Suprapubic skin (tissue), 4 donors: Measurements from ENCODE around the gene ZNF184. TPM values are rescaled to one million over a fixed set of nuclear protein-coding genes. Genes with fewer than 3 reads are reported as not detected.

Experiments
- DNase-seq, 2 donors: peaks; one replicate each; pipeline ENCODE4 v3.0.0-alpha.2; 2019; ENCODE audit warnings: low spot score in 2 of 2
- H3K27ac ChIP-seq: fragments of 200-600 bp; sonication (generic); one replicate; pipeline ENCODE4 v1.5.1; 2019
- H3K27me3 ChIP-seq: fragments of 200-600 bp; sonication (generic); one replicate; pipeline ENCODE4 v1.5.1; 2019
- H3K36me3 ChIP-seq: fragments of 200-600 bp; sonication (generic); one replicate; pipeline ENCODE4 v1.5.1; 2019
- H3K4me1 ChIP-seq: fragments of 200-600 bp; sonication (generic); one replicate; pipeline ENCODE4 v1.5.1; 2019
- H3K4me3 ChIP-seq: fragments of 200-600 bp; sonication (generic); one replicate; pipeline ENCODE4 v1.5.1; 2019; ENCODE audit warnings: mild to moderate bottlenecking
- H3K9me3 ChIP-seq: fragments of 200-600 bp; sonication (generic); one replicate; pipeline ENCODE4 v1.5.1; 2019
- CTCF ChIP-seq, 2 donors: fragments of 200-600 bp in 1 of 2; fragments of 450-650 bp in 1 of 2; sonication (generic) in 1 of 2; IDR thresholded peaks; one replicate each; pipeline ENCODE4 v1.5.1; 2016 to 2019; ENCODE audit warnings: antibody characterized with exemption in 2 of 2, mild to moderate bottlenecking in 1 of 2, moderate library complexity in 1 of 2
- EP300 ChIP-seq: sonication (generic); formaldehyde crosslinking; IDR thresholded peaks from one replicate; pipeline ENCODE4 v1.6.1; 2017; ENCODE audit warnings: antibody characterized with exemption
- POLR2A ChIP-seq, 2 donors: fragments of 450-650 bp; IDR thresholded peaks; one replicate each; pipeline ENCODE4 v1.6.1; 2017; ENCODE audit warnings: antibody characterized with exemption in 2 of 2, mild to moderate bottlenecking in 2 of 2, moderate library complexity in 2 of 2
- POLR2AphosphoS5 ChIP-seq, 3 donors: sonication (generic); formaldehyde crosslinking; IDR thresholded peaks; one replicate each; pipeline ENCODE4 v1.6.1; 2017; ENCODE audit warnings: antibody characterized with exemption in 3 of 3
- WGBS: methylation state at CpG from one replicate; pipeline ENCODE4 v1.1.5; 2018; 5-methylcytosine and 5-hydroxymethylcytosine counted together
- total RNA-seq, 4 donors: library from RNA; depleted of rRNA; stranded (reverse); fragments of >200 nt; gene quantifications; one replicate each; pipeline ENCODE4 v1.1.0, GENCODE V29; 2016

Gene ZNF184
- total RNA-seq, 4 donors from 2014 or later = 6.3 to 14.2 (median 10.5) TPM

GRCh38 chr6:27419363-27419762 lies 53.5 kb downstream of the ZNF184 start:
- DNase-seq = no peak
- H3K4me3 ChIP-seq = no peak overlapping the region
- H3K27me3 ChIP-seq = no peaks in the 10 kb centered on the region
- no peaks in the 10 kb centered on the region for H3K9me3 ChIP-seq
- H3K4me1 ChIP-seq = no peaks in the 10 kb centered on the region
- no peak overlapping the region for H3K27ac ChIP-seq
- TF ChIP-seq POLR2A (IDR thresholded peaks at IDR 0.05) (no peak), CTCF (IDR thresholded peaks at IDR 0.05) (no peak), POLR2AphosphoS5 (IDR thresholded peaks at IDR 0.05) (no peak), EP300 (no peak)
- no peaks in the 10 kb centered on the region for H3K36me3 ChIP-seq

GRCh38 chr6:27415898-27416297 lies 57.0 kb downstream of the ZNF184 start:
- Histone ChIP-seq H3K27ac (no peak overlapping the region), H3K36me3 (no peaks in the 10 kb centered on the region), H3K4me3 (no peak overlapping the region), H3K4me1 (no peaks in the 10 kb centered on the region), H3K9me3 (no peaks in the 10 kb centered on the region), H3K27me3 (no peaks in the 10 kb centered on the region)
- whole genome bisulfite sequencing = 91% methylated on average over 2 of the region's 2 CpGs
- no peak for DNase-seq
- TF ChIP-seq EP300 (no peak), POLR2A (IDR thresholded peaks at IDR 0.05) (no peak), CTCF (IDR thresholded peaks at IDR 0.05) (no peak), POLR2AphosphoS5 (IDR thresholded peaks at IDR 0.05) (no peak)

GRCh38 chr6:27414996-27415395 lies 57.9 kb downstream of the ZNF184 start:
- Histone ChIP-seq H3K36me3 (no peaks in the 10 kb centered on the region), H3K27me3 (no peaks in the 10 kb centered on the region), H3K4me3 (no peak overlapping the region), H3K4me1 (no peaks in the 10 kb centered on the region), H3K27ac (no peak overlapping the region), H3K9me3 (no peaks in the 10 kb centered on the region)
- TF ChIP-seq POLR2AphosphoS5 (IDR thresholded peaks at IDR 0.05) (no peak), EP300 (no peak), POLR2A (IDR thresholded peaks at IDR 0.05) (no peak), CTCF (IDR thresholded peaks at IDR 0.05) (no peak)
- 83% methylated on average over 1 of the region's 1 CpG for WGBS
- DNase-seq = no peak

- DNase-seq = no peak
- 93% methylated on average over 4 of the region's 4 CpGs for WGBS
- no peak overlapping the region for H3K27ac ChIP-seq
- no peaks in the 10 kb centered on the region for H3K27me3 ChIP-seq
- H3K4me1 ChIP-seq = no peaks in the 10 kb centered on the region
- no peaks in the 10 kb centered on the region for H3K36me3 ChIP-seq
- no peak overlapping the region for H3K4me3 ChIP-seq
- H3K9me3 ChIP-seq = no peaks in the 10 kb centered on the region
- TF ChIP-seq POLR2AphosphoS5 (IDR thresholded peaks at IDR 0.05) (no peak), CTCF (IDR thresholded peaks at IDR 0.05) (no peak), POLR2A (IDR thresholded peaks at IDR 0.05) (no peak), EP300 (no peak)
Measured at GRCh38 chr6:27414300-27414699, 58.6 kb downstream of the ZNF184 start.

GRCh38 chr6:27407153-27407814 lies 65.6 kb downstream of the ZNF184 start:
- no peaks in the 10 kb centered on the region for H3K36me3 ChIP-seq
- WGBS = 78% methylated on average over 8 of the region's 8 CpGs
- H3K27me3 ChIP-seq = no peaks in the 10 kb centered on the region
- H3K27ac ChIP-seq = no peak overlapping the region
- no peak for TF ChIP-seq POLR2A (IDR thresholded peaks at IDR 0.05)
- no peak for TF ChIP-seq CTCF (IDR thresholded peaks at IDR 0.05)
- no peaks in the 10 kb centered on the region for H3K4me1 ChIP-seq
- no peak for DNase-seq
- no peak overlapping the region for H3K4me3 ChIP-seq
- H3K9me3 ChIP-seq = no peaks in the 10 kb centered on the region
